ENCODE data around the gene MEX3A. TPM values are rescaled to one million over a fixed set of nuclear protein-coding genes. Genes with fewer than 3 reads are reported as not detected.
A peak's percentile ranks its signal among the peaks of the same experiment; 100 is the strongest.

The MEX3A gene
- total RNA-seq, 1 experiment from 2014 or later: 6.1 TPM

- TF ChIP-seq, protein P1, sequence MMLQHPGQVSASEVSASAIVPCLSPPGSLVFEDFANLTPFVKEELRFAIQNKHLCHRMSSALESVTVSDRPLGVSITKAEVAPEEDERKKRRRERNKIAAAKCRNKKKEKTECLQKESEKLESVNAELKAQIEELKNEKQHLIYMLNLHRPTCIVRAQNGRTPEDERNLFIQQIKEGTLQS (IDR thresholded peaks at IDR 0.05): no peak
Observed at GRCh38 chr1:156128654-156129597, 46.7 kb upstream of the MEX3A start (continued).

DNA sequence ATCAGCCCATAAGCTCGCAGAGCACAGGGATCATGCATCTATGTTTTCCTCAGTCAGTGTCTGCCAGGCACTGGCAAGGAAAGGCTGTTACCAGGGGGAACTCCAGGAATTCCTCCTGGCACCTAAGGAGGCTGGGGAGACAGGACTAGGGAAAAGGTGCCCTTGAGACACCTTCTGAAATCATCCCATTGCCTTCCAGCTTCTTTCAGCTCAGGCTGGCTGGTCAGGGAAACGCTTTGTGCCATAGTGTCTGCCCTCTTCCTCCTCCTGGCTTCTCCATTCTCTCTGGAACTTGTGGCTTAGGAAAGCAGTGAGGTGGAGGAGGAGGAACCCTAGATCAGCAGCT lies 46.0 kb upstream of the MEX3A start:
- Histone ChIP-seq H3K27me3 (ENCODE audit: insufficient read depth, low read length) (no peaks in the 10 kb centered on the region), H3K4me1 (ENCODE audit: control insufficient read depth in 1 of 2, insufficient read depth in 2 of 2, low read length in 2 of 2) (peaks cover 53 to 77% of the 10 kb centered on the region in 2 experiments), H3K4me3 (replicated peaks in 1 of 2; ENCODE audit: low read depth in 1 of 2, low read length in 2 of 2) (peak overlapping the region in 1 of 2 experiments; percentile 1; a peak in 1 of 4 replicates), H4K20me1 (ENCODE audit: insufficient read depth) (no peaks in the 10 kb centered on the region), H3K9me2 (ENCODE audit: insufficient read depth) (no peaks in the 10 kb centered on the region), H3K4me2 (ENCODE audit: low read length) (peak overlapping the region; percentile 90), H2AFZ (ENCODE audit: low read depth, low read length, poor library complexity, severe bottlenecking) (no peak overlapping the region), H3K79me2 (ENCODE audit: insufficient read depth, low read length) (peaks cover 96% of the 10 kb centered on the region), H3K9ac (ENCODE audit: low read length) (peak overlapping the region; percentile 75), H3K27ac (ENCODE audit: low read depth, low read length) (peak overlapping the region; percentile 95), H3K36me3 (ENCODE audit: control insufficient read depth in 1 of 2, insufficient read depth in 2 of 2, low read length in 2 of 2) (peaks cover 17 to 26% of the 10 kb centered on the region in 2 experiments), H3K9me3 (ENCODE audit: control insufficient read depth in 1 of 2, insufficient read depth in 1 of 2, low read depth in 1 of 2, low read length in 2 of 2) (no peaks in the 10 kb centered on the region)
- intact Hi-C loops (cut with micrococcal nuclease): no loop called here
- POLR2A ChIA-PET: interaction anchor here (1.3 to 2.8 kb wide), 6 partner anchors 12 to 84 kb away, joined by 4 to 42 read pairs (median 8); partner anchors contain the start of gene PMF1
- no peak for TF ChIP-seq RAD21 (IDR thresholded peaks at IDR 0.05; ENCODE audit: low read depth)
- no peak for TF ChIP-seq EGR1 (IDR thresholded peaks at IDR 0.05; ENCODE audit: low read depth)
- TF ChIP-seq EZH2 (IDR thresholded peaks at IDR 0.05): no peak
- no peak for TF ChIP-seq POLR2A (IDR thresholded peaks at IDR 0.05; ENCODE audit: borderline replicate concordance, extremely low read depth, insufficient read depth, insufficient read length)
- no peak for TF ChIP-seq CBX3 (IDR thresholded peaks at IDR 0.05; ENCODE audit: low read depth)
- ATAC-seq (no peak), DNase-seq (ENCODE audit: low read depth, low spot score) (no peak)
- no TSS peak for BruUV-seq (replicated peaks)
- CTCF ChIA-PET: interaction anchor here (0.8 to 8.4 kb wide), 7 partner anchors 12 to 62 kb away, joined by 3 to 189 read pairs (median 4); no protein-coding TSS in a partner anchor
- RAD21 ChIA-PET (ENCODE audit: low non-redundant PET in 1 of 2, low total read pairs in 2 of 2, uncharacterized antibody in 2 of 2, unreplicated experiment in 2 of 2): interaction anchor here (3.4 to 4.7 kb wide), 3 partner anchors 25 to 32 kb away, joined by 14 to 43 read pairs (median 32); no protein-coding TSS in a partner anchor
